GM18861 (cell line): ENCODE data around the gene GPC6.

Source experiments
- ATAC-seq: cut with Tn5 transposase; IDR thresholded peaks from one replicate; pipeline ENCODE4 v1.9.1; 2021; ENCODE audit not compliant: unreplicated experiment

Gene GPC6

GRCh38 chr13:93230261-93230855 is 3.8 kb downstream of the GPC6 start:
- ATAC-seq, result no peak

DNA sequence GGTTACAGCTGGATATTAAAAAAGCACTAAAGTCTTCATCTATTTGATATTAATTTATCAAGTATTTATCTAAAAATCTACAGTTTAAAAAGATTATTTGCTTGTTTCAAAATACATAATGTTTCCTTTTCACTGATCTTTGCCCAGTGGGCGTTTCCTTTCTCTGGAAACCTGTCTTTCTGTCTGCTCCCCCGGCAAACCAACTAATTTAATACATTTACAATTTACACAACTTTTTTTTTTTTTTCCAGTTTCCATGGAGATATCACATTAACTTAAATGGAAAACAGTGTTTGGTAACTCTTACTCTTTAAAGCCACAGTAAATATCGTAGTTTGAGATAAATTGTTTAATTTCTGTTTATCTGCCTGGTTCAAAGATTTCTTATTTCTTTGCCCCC is 5.3 kb downstream of the GPC6 start:
- ATAC-seq, result no peak

- peak; percentile 73 for ATAC-seq
Observed at GRCh38 chr13:93233997-93234416, 7.4 kb downstream of the GPC6 start.

DNA sequence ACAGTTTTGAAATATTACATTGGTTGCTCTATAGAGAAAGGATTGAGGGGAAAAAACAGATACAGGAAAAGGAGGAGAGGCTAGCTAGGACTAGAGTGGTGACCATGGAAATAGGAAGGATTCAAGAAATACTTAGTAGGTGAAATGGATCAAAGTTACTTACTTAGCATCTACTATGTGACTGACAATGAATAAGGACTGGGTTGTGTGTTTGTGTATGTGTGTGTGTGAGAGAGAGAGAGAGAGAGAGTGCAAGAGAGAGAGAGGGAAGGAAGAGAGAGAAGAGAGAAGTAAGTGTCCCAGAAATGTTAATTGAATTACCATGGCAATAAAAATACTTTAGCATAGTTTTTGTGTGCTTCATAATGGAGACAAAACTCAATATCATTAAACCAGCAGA is 7.9 kb downstream of the GPC6 start:
- no peak for ATAC-seq

DNA sequence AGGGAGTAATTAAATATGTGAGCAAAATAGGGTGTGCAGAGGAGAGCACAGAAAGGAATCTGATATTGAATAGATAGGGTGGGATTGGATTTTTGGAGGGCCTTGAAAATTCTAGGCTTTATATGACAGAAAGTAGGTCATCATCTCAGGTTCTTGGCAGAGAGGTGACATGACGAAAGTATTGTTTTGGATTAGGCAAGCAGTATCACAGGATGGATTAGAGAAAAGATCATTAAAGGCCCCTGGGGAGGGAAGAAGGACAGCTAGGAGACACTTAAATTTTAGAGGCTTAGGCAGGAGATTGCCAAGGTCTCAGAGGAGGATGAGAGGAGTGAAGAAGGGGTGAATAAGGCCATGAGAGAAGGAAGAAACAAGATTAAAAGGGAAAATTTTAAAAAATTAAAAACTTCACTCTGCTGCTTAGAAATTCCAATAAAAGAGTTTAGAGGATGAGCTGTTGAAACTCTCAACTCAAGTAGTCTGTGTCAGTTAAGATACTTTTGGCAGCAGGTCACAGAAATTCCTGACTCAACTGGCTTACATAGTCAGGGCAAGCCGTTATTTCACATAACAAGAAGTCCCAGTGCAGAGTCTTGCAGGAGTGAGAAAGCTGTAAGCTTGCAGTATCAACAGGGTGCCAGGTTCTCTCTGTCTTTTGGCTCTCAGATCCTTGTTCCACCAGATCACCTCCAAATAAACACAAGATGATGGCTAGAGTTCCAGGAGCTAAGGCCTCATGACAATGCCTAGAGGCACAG is 8.8 kb downstream of the GPC6 start:
- ATAC-seq, result no peak

DNA sequence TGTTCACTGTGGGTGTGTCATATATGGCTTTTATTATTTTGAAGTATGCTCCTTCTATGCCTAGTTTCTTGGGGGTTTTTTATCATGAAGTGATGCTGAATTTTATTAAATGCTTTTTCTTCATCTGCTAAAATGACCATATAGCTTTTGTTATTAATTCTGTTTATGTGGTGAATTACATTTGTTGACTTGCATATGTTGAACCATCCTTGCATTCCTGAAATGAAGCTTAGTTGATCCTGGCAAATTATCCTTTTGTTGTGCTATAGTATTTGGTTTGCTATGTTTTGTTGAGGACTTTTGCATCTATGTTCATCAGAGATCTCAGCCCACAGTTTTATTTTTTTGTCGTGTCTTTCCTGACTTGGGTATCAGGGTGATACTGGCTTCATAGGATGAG is 12.1 kb downstream of the GPC6 start:
- no peak for ATAC-seq

GRCh38 chr13:93243375-93244063 is 16.9 kb downstream of the GPC6 start:
- ATAC-seq, result no peak

DNA sequence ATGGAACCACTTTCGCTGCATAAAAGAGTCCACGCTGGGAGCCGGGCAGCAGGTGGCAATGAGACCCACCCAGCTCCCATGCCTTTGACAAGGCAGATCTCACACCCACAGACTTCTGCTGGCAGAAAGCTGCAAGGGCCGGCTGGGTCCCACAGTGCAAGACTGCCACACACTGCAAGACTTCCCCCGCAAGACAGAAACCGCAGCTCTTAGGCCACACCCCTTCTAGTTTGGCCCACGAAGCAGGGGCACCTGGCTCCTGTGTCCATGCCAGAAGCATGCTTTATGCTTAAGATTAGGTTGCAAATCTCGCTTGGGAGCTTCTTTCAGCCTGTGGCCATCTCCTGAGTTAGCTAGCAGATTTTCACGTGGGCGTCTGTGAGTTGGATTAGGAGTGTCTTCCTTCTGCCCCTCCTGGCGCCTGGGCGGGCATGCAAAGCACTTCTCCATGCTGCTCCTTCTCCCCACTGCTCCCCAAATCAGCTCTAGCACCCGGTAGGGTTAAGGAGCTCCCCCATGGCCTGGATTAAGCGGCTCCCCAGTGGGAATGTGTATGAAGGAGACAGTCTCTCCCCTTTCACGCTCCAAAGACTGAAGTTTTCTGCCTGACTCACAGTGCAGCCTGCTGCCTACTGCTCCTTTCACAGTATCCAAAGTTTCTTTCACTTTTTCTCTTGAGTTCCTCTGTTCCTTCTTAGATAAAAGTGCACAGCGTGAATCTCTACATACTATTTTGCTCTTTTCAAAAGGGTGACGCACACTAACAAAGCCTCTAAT is 17.7 kb downstream of the GPC6 start:
- no peak for ATAC-seq

DNA sequence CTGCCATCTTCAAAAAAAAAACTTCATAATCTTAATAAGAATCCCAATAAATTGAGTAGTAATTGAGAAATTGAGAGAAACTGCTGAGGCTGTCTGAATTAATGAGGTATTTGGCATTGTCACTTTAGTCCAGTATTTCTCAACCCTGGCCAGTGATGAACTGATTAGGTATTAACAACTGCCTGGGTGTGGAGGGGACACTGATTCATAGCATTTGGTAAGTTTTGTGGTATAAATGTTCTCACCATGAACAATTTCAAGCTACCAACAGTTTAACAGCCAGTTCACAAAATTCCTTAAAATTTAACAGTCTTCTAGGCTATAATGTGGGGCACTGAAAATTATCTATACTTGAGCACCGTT is 18.3 kb downstream of the GPC6 start:
- ATAC-seq, result no peak

DNA sequence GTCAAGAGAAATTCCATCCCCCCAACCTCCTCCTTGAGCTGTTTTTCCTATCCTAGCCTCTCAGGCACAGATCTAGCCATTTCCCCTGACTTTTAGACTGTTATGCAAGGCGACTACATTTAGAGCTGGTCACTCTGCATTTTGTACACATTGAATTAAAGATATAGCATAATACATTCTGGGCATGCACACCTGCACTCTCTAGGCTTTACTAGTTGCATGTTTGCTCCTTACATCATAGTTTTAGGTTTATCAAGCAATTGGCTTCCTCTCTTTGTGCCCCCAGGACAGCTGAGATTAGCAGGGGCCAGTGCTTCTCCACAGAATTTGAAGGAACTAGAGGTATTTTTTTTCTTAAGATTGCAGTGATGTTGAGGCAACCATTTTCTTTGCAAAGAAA is 19.5 kb downstream of the GPC6 start:
- no peak for ATAC-seq

DNA sequence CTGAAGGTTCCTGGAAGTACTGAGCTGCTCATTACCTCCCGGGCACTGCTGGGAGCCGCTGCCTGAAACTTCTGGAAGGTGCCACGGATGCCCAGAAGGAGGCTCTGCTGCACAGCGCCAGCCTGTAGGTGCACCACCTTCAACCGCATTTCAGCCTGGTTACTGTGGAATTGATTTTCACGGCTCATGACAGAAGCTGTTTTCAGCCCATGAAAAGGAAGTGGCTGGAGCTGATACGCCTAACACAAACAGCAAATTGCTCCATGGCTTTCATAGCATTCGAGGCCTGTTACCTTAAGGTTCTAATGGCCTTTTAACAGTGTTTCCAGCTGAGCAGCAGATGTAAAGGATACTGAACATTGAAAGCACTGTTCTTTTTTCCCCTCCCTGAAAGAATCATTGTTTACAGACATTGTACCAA is 22.0 kb downstream of the GPC6 start:
- ATAC-seq, result no peak

- no peak for ATAC-seq
Observed at GRCh38 chr13:93249364-93250306, 23.0 kb downstream of the GPC6 start.

DNA sequence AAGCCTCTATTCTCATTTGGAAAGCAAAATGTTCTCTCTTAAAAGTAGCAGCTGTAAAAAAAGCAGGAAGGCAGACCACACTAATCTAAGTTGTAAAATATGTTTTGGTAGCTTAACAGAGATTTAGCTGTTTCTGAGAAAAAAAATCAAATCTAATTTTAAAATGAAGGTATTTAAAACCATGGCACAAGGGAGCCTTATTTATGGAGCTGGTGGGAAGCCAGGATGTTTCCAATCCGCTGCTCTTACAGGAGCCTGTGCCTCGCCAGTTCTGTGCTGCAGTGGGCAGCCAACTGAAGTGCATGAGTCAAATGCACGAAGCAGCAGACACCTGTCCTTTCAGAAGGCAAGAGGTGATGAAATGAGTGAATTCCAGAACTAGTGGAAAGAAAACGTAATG is 28.2 kb downstream of the GPC6 start:
- ATAC-seq, result no peak

DNA sequence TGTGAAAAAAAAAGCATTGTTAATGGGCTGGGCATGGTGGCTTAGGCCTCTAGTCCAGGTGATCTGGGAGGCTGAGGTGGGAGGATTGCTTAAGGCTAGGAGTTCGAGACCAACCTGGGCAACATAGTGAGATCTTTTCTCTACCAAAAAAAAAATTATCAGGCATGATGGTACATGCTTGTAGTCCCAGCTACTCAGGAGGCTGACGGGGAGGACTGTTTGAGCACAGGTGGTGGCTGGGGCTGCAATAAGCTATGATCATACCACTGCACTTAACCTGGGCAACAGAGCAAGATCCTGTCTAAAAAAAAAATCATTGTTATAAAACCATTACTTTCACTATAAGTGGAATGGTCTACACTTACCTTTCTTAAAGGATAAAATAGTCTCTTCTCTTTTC is 30.4 kb downstream of the GPC6 start:
- no peak for ATAC-seq

DNA sequence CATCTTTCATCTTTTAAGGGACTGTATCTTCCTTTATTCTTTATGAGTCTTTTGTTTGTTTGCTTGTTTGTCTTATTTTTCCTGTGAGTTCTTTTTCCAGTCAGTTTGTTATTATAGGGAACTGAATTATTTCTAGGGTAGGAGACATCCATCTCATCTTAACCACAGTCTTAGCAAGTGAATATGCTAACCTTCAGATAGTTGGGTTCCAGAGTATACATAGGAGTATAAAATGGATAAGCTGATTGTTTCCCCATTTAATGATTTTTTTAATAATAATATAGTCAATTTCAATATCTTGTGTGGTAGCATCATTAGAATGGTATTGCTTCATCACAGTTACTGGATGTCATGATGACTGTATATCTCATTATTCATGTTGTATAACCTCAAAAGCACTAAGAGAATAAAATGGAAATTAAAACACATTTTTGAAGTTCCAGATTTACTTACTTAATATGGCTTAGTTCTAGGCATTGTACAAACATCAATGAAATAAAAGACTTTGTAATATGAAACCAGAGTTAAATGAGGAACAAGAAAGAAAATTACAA is 33.0 kb downstream of the GPC6 start:
- no peak for ATAC-seq

- ATAC-seq, result no peak
Observed at GRCh38 chr13:93260591-93260990, 34.0 kb downstream of the GPC6 start.

DNA sequence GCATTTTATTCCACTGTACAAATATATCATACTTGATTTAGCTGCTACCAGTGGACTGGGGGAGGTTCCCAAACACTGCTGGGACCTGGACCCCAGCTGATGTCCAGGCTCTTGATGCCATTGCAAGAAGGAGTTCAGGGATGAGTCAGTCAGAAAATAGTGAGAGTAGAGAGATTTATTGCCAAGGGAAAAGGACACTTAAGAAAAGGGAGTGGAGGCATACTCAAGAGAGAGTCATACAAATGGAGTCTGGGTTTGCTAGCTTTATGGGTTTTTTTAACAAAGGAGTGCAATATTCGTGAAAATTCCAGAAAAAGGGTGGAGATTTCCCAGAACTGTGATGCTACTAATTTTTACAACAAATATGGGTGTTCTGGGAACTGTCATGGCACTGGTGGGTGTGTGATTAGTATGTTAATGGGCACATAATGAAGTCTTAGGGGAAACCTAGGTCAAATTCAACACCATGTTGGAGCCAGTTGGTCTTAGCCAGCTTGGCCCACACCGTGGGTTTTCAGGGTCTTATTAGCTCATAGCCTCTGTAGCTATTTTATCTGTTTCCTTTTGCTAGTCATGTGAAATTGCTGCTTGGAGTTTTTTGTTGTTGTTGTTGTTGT is 36.2 kb downstream of the GPC6 start:
- no peak for ATAC-seq

GRCh38 chr13:93264876-93265275 is 38.3 kb downstream of the GPC6 start:
- no peak for ATAC-seq

DNA sequence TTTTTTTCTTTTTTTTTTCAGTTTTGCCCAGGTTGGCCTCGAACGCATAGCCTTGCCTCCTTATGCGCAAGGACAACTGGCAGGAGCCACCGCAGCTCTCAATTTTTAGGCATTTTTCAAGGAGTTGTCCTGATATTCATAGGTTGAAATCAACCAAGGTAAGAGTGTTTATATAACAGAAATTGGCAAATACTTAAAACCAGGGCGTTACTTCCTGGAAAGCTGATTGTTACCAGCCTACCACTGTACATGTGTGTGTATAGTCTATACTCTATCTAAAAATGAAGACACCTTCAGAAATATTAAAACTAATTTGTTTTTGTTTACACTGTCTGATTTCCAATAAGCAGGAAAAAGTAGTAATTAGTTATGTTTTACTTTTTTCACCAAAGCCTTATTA is 39.2 kb downstream of the GPC6 start:
- ATAC-seq, result no peak

DNA sequence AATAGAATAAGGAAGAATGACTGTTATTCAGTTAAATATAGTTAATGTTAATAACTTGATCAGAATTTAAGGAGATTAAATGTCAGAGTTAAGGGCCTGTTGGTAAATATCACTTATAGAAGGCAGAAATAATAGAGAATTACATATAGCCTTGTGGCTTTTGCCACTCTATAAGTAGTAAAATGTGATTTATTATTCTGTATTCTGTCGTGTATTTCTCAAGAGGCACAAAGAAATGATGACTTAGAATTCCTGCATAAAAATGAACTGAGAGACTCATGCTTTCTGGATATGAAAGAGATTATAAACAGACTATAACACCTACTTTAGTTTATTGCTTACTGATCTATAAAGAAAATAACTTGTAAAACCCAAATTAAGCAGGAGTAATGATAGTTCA is 40.1 kb downstream of the GPC6 start:
- ATAC-seq, result no peak
